GM20000 (cell line): Measurements from ENCODE around the gene CLDN6.

Experiments
- DNase-seq: peaks from one replicate; pipeline ENCODE4 v3.0.0; 2012; ENCODE audit warnings: low spot score
- TF ChIP-seq, protein P1 (sequence below): IDR thresholded peaks from 2 replicates; pipeline ENCODE4 v1.5.1; 2012; ENCODE audit warnings: mild to moderate bottlenecking, control low read depth; ENCODE audit errors: extremely low read depth, missing control alignments

The CLDN6 gene

DNA sequence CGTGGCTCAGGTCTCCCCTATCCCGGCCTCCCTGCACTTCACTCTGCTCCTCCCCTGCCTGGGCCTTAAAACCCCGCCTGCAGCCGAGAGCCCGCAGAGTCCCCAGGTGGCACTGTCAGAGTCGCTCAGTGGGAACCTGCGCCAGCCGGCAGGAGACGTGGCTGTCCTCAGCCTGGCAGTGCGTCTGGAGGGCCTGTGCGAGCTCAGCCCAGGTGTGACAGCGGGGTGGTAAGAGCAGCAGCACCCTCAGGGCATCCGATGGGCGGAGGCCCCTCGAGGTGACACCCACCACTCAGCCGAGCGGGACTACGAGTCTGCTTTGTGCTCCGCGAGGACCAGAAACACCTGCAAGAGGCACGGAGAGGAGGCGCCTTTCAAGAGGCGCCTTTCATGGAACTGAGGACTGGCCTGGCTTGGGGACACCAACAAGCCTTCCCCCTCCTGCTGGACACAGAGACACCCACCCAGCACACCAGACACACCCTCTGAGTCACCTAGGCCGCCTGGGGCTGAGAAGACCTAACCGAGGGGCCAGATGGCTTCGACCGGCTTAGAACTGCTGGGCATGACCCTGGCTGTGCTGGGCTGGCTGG lies 5.1 kb downstream of the CLDN6 start, which contains the start of gene CLDN9:
Gene CLDN9, plus strand, starts transcription at position 96 of the 593 bp plus-strand sequence. Its CDS starts 440 bp downstream, at position 536.
- DNase-seq, result no peak
- TF ChIP-seq, protein P1, sequence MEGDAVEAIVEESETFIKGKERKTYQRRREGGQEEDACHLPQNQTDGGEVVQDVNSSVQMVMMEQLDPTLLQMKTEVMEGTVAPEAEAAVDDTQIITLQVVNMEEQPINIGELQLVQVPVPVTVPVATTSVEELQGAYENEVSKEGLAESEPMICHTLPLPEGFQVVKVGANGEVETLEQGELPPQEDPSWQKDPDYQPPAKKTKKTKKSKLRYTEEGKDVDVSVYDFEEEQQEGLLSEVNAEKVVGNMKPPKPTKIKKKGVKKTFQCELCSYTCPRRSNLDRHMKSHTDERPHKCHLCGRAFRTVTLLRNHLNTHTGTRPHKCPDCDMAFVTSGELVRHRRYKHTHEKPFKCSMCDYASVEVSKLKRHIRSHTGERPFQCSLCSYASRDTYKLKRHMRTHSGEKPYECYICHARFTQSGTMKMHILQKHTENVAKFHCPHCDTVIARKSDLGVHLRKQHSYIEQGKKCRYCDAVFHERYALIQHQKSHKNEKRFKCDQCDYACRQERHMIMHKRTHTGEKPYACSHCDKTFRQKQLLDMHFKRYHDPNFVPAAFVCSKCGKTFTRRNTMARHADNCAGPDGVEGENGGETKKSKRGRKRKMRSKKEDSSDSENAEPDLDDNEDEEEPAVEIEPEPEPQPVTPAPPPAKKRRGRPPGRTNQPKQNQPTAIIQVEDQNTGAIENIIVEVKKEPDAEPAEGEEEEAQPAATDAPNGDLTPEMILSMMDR, result no peak

DNA sequence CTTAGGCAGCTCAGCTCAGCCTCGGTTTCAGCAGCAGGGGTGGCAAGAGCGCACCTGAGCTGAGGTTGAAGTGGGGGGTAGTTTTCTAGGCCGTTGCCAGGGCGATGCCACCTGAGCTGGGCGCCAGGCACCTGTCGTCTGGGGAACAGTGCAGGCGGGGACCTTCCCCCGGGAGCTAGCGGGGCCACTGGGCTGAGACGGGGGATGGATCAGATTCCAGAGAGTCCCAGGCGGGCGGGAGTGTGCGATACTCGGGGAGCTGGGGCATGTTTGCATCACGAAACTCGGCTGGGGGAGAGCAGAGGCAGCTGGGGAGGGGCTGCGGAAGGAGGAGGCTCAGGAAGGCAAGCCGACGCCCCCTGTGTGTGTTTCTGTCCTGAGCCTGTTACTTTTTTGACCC lies 5.7 kb downstream of the CLDN6 start:
- TF ChIP-seq, protein P1, result no peak
- DNase-seq, result no peak

DNA sequence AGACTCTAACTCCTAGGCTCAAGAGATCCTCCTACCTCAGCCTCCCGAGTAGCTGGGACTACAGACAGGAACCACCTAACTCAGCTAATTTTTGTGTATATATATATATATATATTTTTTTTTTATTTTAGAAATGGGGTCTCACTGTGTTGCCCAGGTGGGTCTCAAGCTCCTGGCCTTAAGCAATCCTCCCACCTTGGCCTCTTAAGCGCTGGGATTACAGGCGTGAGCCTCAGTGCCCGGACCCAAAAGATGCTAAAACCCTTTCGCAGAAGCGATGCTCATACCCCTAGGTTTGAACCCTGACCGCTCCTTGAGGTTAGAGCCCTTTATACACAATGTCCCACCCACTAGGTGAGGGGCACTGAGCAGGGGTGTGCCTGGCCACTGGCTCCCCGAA lies 7.5 kb downstream of the CLDN6 start:
- DNase-seq, result no peak
- TF ChIP-seq, protein P1, result no peak

DNA sequence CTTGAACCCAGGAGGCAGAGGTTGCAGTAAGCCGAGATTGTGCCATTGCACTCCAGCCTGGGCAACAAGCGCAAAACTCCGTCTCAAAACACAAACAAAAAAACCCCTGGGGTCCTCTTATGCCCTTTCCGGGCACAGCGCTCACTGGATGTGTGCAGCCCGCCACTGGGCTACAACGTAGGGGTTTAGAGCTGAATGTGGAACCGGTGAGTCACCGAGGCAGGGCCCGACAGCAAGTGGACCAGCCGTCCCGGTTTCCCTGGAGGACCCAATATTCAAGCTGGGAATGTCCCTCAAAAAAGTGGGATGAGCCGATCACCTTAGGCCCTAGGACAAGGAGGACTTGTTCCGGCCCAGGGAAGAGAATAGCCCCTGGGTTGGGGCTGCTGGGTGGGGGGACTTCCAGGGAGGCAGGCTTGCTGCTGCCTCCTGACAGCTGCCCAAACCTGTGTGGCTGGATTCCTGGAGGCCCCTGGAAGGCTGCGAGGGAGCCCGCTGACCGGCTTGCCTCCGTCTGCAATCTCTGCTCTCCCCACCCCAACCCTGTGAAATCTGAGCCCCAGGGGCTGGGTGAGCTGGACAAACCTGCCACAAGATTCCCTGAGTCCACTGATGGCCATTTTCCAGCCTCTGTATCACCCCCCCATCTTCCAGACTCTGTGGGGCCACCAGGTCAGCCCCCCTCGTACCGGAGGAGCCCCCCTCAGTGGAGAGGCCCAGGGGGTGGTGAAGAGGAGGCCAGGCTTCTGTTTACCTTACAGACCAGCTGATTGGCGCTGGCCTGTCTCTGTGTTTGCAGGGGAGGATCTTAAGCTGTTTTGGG lies 8.2 kb downstream of the CLDN6 start:
- TF ChIP-seq, protein P1, result no peak
- no peak for DNase-seq

DNA sequence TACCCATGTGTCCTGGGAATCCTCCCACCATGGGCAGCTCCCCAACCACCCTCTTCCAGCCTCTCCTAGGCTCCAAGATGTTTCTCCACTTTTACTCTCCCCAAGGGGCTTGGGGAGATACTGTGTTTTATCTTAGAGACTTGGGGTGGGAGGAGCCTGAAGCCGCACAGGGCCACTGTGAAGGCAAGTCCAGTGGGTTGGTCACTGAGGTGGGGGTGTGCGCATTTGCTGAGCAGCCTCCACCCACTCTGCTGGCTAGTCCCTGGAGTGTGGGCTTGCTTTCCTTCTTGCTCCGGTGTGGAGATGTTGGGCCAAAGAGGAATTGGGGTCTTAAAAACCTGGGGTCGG lies 9.3 kb downstream of the CLDN6 start:
- TF ChIP-seq, protein P1, result no peak

DNA sequence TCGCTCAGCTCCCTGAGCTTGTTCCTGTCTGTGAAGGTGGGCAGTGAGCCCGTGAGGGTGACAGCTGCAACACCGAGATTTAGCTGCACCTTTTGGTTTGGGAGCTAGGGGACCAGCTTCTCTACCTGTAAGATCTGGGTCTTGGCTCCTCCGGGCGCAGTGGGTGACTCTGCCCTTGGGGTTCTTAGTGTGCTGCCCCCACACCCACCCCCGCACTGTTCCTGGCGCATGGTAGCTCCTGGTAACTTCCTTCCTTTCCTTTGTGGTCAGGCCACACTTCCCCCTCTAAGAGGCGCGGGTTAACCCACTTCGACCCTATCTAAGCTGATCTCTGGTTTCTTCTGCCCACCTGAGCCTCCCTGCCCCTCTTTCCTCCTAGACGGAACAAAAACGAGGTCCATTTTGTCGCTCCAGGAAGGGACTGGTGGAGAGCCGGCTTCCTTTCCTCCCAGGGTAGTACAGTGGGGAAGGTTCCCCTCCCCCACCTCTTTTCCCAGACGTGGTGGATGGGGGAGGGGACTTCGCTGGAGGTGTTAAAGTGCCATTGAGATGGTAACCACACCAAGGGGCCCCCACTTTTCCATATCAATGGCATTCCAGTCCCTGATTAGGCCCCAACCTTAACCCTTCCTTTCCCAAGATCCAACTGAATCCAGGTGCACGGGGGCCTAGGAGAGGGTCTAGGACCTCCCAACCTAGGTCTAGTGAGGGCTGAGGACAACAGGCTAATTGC lies 9.9 kb downstream of the CLDN6 start:
- DNase-seq, result no peak
- TF ChIP-seq, protein P1, result no peak

More for the DNA sequence above, 9.3 kb downstream of the CLDN6 start:
- no peak for DNase-seq
